B cell (primary cell): ENCODE data around the gene PPP1R3E.

Source experiments
- CTCF ChIP-seq: fragments of 200-600 bp; IDR thresholded peaks from one replicate; pipeline ENCODE4 v1.8.0; 2022; ENCODE audit warnings: antibody characterized with exemption, mild to moderate bottlenecking
- EZH2 ChIP-seq: IDR thresholded peaks from 2 replicates; pipeline ENCODE4 v1.6.1; 2012; ENCODE audit warnings: borderline replicate concordance, low read depth, mild to moderate bottlenecking, moderate library complexity, low read length; ENCODE audit not compliant: insufficient read depth, poor library complexity, severe bottlenecking

DNA sequence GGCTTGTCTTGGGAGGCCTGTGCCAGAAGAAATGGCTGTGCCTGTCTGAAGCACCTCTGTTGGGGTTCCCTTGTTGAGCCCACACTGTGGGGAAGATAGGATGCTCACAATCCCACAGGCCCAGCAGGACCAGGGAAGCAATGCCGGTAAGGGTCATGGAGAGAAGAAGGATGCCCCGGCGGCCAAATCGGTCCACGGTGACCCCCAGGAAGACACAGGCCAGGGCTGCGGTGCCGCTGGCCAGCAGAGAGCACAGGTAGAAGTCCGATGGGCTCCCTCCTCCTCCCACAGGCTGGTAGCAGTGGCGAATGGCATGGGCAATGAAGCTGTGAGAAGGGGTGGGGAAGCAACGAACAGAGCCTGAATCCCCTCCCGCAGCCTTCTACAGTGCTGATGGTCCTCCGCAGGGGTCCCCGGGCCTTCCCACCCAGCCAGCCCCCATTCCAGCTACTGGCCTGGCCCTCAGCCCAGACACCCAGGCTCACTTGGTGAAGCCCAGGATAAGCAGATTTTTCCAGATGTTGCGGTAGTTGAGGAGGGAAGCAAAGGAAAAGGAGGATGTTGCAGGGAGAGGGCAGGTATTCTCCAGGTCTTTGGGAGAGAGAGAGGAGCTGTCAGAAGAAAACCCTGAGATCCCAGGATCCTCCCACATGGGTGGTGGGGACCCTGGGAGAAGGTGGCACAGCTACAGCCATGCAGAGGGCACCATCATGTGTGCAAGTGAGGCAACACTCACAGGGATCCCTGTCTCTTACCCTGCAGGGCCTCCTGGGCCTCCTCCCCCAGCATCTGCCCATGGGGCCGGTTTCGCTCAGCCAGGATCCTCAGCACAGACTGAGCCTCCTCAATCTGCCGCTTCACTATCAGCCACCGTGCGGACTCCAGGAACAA, 45.0 kb upstream of the PPP1R3E start:
- TF ChIP-seq CTCF (no peak), EZH2 (no peak)
